ENCODE data around the gene MTMR11.
"Not testable (repeated sequence)": the region's sequence is repeated elsewhere in the genome, so short reads cannot be mapped to it uniquely, and the experiment has no call there.

The MTMR11 gene, protein sequence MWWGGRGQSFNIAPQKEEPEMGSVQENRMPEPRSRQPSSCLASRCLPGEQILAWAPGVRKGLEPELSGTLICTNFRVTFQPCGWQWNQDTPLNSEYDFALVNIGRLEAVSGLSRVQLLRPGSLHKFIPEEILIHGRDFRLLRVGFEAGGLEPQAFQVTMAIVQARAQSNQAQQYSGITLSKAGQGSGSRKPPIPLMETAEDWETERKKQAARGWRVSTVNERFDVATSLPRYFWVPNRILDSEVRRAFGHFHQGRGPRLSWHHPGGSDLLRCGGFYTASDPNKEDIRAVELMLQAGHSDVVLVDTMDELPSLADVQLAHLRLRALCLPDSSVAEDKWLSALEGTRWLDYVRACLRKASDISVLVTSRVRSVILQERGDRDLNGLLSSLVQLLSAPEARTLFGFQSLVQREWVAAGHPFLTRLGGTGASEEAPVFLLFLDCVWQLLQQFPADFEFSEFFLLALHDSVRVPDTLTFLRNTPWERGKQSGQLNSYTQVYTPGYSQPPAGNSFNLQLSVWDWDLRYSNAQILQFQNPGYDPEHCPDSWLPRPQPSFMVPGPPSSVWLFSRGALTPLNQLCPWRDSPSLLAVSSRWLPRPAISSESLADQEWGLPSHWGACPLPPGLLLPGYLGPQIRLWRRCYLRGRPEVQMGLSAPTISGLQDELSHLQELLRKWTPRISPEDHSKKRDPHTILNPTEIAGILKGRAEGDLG

DNA sequence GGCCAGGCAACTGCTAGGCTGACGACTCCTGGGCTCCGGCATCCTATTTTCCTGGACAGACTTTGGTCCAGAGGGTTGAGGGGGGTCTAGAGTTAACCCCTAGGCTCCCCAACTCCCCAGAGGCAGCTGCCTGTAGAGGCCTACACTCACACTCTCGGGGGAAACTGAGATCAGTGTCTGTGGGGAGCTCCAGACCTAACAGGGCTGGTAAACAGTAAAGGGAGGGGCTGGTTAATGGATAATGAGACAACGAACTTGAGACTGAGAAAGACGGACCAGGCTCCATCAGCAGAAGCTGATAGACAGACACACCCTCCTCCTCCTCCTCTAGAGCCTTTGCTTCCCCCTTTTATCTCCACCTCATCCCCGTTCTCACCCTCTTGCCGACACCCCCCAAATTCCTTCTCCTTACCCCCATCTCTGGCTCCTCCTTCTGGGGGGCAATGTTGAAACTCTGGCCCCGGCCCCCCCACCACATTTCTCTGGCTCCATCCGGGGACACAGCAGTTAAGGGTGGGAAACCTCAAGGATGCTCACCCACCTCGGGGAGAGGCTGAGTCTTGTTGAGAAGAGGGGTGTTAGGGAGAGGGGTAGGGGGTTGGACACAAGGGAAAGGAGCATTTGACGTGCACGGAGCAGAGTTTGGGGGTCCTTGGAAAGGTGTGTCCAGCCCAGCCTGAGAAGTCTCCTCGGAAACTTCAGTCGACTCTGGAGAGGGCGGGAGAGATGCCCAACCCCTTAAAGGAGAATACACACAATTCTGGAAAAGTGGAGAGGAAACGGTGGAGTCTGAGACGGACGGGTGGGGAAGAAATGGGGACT is at the start of gene MTMR11:
Gene MTMR11, minus strand, starts transcription at position 710 of the 822 bp plus-strand sequence. Its CDS starts 232 bp downstream, at position 478.
- no peak for DNase-seq (ENCODE audit: low spot score)

DNA sequence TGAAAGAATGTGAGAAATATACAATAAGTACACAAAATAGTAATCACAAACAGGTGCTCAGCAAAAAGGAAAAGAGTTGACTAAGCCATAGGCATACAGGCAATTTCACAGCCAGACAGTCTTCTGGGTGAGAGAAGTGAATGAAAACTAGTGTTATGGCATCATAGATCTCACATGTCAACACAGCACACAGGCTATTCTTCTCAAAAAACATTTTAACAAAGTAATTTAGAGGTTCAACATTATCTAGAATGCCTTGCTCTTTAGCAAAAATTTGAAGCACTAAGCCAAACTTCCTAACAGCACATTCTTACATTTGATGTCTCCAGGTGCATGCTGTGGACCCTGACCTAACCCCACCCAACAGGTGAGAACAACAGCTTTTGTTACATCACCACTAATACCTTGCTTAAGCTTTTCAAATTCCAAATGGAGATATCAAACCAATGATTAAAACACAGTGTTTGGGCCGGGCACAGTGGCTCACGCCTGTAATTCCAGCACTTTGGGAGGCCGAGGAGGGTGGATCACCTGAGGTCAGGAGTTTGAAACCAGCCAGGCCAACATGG is 43.4 kb upstream of the MTMR11 start:
- DNase-seq (ENCODE audit: low spot score): no peak

DNA sequence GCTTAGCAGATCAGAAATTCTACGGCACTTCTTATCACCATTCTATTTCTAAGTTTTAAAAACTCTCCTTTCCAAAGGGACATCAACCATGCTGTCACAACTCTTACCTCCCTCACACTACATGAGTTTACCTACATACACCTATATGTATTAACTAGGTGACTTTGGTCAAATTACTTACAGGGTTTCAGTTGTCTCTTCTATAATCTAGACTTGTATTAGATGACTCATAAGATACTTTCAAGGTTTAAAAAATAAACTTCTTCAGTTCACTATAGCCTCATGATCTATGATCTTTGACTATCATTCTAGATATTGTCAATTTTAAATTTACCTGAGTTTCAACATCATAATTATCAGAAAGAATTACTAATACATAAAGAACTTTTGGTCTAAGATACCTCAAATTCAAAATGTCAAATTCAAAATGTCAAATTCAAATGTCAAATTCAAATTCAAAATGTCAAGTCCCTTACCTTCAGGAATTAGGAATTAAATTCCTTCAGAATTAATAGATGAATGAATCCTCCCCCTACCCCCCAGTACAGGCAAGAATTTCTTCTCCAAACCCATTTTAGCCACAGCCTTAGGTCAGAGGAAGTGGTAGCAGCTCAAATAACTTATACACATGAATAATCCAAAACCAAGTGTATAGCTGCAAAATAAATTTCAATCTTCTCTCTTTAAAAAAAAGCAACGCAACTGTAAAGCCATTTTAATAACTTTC is 42.7 kb upstream of the MTMR11 start:
- no peak for DNase-seq (ENCODE audit: low spot score)

DNA sequence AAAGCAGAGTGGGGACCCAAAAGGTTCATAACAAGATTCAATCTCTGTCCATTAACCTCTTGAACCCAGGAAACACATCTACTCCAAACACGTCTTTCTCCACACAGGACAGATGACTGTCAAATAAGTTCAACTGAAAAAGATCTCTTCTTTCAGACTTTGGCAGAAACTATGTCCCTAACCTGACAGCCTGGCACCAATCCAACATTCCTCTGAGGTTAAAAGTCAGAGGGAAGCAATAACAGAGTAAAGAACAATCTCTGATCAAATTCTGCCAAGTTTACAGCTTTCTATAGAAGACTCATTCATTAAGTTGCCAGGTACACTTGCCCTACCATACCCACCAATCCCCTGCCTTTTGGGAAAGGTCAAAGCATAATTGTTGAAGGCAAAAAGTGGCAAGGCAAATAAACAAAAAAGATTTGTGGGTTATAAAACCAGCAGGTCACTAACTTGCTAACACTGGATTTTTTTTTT is 41.9 kb upstream of the MTMR11 start:
- DNase-seq (ENCODE audit: low spot score): no peak

DNA sequence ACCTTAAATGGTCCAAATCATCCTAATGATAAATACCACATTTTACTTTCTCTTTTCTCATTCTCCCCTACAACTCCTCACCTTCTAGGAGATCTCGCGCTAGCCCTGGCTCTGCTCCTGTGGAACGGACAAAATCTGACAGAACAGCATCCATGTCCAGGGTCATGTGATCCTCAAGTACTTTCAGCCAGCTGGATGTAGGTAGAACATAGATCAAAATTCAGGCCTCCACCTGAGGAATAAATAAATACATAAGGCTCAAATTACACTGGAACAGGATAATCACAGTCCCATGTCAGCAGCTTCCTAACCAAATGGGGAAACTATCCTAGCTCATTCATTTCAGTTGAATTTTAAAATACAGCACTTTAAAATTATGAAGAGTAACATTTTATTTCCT is 40.7 kb upstream of the MTMR11 start:
- DNase-seq (ENCODE audit: low spot score): no peak

DNA sequence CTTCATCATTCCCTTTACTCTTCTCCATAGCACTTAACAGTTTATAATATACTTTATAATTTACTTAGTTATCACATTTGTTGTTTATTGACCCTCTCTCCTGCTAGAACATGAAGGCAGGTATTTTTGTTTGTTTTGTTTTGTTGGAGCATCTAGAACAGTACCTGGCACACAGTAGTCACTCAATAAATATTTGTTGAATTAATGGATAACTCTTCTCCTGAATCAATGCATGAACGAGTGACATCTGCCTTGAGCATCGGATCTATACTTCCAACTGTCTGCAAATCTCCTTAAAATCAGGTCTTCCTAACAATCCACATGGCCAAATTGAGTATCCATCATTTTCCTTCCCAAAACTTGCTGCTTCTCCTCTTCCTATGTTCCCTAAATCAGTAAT is 35.9 kb upstream of the MTMR11 start:
- no peak for DNase-seq (ENCODE audit: low spot score)

DNA sequence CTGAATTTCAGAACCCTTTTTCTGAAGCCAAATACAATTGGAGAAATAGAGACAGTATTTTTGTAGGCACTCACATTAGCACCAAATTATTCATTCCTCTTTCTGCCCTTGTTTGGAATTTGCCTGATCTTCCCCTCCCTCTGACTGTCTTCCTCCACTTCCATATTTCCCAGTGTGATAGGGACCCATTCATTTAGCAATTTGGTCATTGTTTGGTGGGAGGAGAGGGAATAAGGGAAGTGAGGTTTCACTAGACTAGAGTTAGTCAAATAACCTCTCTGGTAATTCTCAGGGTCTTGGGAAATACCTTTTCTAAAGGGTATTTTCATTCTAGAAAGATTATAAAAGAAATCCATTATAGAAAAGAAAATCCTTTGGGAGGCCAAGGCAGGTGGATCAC is 31.0 kb upstream of the MTMR11 start:
- DNase-seq (ENCODE audit: low spot score): no peak

DNA sequence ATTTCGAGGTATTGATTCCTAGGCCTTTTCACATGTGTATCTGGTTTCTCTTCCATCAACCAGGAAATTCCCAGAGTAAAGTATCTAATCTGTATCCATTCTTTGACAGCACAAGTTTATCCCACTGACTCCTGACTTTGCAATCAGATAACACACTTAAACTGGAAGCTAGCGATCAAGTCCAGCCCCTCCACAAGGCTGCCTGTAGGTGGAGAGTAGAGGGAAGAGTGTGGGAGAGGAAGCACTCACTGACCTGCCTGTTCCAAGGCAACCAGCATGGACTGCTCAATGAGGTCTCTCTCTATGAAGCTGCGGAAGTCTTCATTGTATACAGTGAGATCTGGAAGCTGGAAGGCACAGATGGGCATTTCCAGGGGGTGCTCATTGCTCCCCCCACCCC is 30.4 kb upstream of the MTMR11 start:
- no peak for DNase-seq (ENCODE audit: low spot score)

DNA sequence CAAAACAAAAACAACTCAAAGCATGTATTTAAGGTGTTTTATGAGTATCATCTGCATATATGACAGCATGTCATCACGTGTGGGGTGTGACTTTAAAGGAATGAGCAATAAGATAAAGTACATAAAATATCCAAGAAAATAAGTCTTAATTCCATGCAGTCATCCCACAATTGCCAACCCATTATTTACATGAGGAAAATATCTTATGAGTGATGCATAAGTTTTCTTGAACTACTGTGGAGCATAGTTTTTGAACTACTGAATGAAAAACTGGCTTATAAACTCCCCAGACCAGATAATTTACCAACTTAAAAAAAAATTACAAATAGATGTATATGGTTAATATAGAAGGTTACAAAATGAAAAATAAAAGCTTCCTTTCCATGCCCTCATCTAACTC is 29.7 kb upstream of the MTMR11 start:
- DNase-seq (ENCODE audit: low spot score): no peak

DNA sequence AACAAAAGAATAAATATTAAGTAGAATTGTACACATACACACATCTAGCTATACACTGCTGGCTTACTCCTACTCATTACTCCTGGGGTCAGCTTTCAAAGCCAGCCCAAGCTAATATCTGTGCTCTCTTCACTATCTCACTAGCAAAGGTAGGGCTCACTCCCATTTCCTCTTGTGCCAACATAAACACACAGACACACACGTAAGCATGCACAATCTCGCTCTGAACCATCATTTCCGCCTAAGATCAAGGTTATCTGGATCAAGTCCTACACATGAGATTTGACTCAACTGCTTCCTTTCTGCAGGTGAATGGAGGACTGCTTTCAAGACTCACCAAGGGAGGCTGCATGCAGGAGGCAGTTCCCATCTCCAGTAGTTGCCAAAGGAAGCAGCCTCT is 28.8 kb upstream of the MTMR11 start:
- peak; percentile 26 for DNase-seq (ENCODE audit: low spot score)

DNA sequence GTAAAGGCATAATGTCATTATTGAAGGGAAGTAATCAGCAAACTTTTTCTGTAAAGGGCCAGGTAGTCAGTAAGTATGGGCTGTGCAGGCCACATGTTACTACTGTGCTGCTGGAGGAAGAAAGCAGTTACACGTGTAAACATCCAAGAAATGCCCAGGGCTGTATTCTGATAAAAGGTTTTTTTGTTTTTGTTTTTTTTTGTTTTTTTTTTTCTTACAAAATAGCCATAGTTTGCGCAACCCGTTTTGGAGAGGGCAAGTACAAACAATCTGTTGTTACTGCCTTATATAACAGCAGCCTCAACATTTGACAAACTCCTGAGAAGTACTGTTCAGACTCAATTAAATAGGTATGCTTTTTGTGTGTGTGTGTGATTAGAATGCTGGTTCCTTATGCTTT is 26.7 kb upstream of the MTMR11 start:
- no peak for DNase-seq (ENCODE audit: low spot score)

DNA sequence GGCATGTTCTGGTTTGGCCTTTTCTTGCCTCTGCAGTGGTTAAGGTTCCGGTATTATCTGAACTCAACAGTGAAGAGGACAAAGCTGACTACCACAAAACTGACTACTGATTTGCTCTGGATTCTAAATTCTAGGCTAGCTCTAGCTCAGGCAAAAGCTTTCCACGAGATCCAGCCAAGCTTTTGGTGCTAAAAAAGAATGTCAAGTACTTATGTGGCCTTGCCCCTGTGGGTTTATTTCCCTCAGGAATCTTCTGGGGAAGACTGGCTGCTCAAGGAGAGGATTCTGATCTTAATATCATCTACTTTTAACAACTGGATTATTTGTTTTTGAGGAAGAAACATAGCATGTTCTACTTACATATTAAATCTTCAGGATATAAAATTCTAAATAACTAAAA is 26.1 kb upstream of the MTMR11 start:
- DNase-seq (ENCODE audit: low spot score): no peak

DNA sequence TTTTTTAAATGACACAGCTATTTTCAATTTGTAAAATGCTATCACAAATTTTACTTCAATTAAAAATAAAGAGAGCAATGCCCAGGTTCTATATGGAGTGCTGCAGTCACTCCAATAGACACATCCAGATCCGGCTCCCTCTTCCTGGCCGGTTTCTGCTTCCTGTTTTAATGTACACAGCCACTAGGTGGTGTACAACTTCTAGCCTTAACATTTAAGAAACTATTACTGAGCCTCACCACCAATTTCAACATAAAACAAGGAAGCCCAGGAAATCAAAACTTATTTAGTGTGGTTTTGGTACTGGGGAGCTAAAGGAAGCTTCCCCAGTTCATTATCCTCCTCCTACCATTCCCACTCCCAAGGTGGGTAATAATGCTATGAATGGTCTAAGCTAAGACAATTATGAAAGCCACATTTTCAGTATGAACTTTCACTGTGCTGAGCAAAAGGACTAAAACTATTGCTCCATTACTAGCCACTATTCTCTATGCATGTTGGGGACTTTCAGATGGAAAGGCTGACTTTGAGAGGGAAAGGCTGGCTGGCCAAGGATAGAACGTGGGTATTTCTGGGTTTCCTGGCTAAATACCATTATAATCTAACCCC is 25.5 kb upstream of the MTMR11 start:
- DNase-seq (ENCODE audit: low spot score): peak; percentile 66

DNA sequence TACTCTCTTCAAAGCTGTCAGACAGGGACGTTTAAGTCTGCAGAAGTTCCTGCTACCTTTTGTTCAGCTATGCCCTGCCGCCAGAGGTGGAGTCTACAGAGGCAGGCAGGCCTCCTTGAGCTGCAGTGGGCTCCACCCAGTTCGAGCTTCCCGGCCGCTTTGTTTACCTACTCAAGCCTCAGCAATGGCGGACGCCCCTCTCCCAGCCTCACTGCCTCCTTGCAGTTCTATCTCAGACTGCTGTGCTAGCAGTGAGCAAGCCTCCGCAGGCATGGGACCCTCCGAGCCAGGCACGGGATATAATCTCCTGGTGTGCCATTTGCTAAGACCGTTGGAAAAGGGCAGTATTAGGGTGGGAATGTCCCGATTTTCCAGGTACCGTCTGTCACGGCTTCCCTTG is 20.9 kb upstream of the MTMR11 start:
- not testable (repeated sequence) for DNase-seq (ENCODE audit: low spot score)

DNA sequence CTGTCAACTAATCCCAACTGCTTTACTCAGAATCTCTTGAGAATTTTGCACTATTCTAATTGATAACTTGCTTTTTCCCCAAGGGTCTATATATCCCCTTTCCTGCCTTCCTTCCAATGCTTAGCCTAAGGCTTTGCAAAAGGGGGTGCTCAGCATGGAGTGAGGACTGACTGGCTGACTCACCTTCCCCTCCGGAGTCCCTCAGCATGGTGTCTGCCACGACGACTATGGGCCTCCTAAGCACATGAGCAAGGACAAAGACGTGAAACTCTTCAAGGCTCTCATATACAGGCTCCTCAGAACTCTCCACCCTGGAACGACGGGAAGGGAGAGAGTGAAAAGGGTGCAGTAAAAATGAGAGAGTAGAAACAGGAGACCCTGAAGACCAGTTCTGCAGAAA is 13.2 kb upstream of the MTMR11 start:
- no peak for DNase-seq (ENCODE audit: low spot score)

DNA sequence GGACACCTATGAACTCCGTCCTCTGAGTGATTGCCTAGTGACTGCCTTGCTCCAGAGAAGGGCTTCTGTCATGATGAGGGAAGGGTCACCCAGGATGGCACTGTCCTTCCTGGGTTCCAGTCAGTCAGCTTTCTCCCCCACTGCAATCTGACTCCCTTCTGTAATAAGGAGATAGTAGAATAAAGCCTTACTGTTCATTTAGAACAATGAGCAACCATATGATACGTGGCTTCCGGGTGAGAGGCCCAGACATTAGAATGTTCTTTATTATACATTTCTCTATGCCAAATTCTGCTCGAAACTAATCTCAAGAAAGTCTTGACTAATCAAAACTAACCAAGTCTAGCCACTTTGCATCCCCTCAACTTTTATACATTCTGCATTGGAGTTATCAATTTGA is 8.5 kb upstream of the MTMR11 start:
- DNase-seq (ENCODE audit: low spot score): no peak

DNA sequence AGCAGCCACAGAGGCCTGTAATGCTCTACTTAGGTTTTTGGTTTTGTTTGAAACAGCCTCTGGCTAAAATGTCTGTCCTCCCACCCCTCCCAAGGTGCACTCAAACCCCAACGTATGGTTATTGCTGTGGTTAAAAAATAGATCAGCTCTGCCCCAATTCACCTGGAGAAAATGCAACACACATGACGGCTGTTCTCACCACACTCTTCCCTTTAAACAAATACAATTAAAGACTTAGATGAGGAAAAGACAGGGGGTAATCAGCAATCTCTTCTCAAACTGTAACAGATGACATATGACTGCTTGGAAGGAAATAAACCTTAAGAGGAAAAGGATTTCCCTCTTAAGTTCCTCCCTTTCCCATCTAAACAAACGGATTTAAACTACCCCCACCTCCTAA is 6.2 kb upstream of the MTMR11 start:
- no peak for DNase-seq (ENCODE audit: low spot score)

DNA sequence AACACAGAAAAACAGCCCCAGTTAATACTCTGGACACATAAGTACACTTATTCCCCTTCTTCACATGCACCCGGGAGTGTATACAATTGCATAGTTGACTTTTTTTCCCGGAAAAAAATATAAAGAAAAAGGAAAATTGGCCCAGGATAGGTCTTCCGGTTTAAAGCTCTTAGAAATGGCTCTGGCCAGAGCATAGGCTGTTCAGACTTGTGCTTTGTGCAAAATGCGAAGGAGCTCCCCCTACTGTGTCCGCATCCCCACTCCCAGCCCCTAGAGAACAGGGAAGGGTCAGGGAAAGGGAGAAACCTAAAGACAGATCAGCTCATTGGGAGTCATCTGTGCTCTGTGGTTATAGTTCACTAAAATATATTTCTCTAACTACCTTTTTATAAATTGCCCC is 5.5 kb upstream of the MTMR11 start:
- no peak for DNase-seq (ENCODE audit: low spot score)

DNA sequence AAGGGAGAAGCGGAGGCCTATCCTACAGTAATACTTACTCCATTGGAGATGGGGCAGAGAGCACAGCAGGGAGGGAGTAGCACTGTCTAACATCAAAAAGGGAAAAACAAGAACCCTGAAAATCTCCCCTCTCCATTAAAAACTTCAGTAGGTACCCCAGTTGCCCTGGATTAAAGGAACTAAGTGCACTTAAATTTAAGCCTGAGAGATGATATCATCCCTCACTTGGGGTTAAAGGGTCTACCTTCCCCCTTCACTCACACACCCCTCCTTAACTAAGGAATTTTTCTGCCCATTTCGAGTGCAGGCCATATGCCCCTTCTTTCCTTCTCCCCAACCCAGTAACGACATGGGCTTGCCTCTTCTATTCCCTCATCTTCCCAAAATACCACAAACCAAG is 3.7 kb upstream of the MTMR11 start:
- DNase-seq (ENCODE audit: low spot score): no peak

DNA sequence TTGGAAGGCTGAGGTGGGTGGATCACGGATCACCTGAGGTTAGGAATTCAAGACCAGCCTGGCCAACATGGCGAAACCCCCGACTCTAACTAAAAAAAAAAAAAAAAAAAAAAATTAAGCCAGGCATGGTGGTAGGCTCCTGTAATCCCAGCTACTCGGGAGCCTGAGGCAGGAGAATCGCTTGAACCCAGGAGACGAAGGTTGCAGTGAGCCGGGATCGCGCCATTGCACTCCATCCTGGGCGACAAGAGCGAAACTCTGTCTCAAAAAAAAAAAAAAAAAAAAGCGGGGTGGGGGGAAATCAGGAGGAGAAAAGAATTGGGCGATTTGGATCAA is 2.0 kb upstream of the MTMR11 start:
- not testable (repeated sequence) for DNase-seq (ENCODE audit: low spot score)

DNA sequence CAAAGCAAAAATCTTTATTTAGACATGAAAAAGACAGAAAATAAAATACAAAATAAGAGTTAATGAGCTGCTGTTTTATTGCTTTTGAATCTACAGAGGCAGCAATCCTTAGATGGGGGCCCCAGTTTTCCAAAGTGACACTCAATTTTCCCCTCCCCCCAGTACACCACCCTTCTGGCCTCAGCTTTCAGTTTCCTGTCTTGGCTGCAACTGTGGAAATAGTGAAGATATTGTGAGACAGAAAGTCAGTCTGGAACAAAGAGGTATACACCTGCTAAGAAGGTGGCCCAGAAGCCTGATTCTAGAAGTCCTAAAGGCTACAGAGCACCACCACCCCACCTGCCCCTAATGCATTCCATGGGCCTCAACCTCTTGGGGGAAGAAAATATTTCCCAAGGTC is 1.1 kb upstream of the MTMR11 start:
- DNase-seq (ENCODE audit: low spot score): peak; percentile 35
